Hypothalamus (tissue), 51 donors: ENCODE measurements around the gene ARHGAP19.

Source experiments
- DNase-seq, 51 donors: peaks; one replicate each; lab custom pipeline; 2025; lab: John Stamatoyannopoulos, UW

ARHGAP19 gene

DNA sequence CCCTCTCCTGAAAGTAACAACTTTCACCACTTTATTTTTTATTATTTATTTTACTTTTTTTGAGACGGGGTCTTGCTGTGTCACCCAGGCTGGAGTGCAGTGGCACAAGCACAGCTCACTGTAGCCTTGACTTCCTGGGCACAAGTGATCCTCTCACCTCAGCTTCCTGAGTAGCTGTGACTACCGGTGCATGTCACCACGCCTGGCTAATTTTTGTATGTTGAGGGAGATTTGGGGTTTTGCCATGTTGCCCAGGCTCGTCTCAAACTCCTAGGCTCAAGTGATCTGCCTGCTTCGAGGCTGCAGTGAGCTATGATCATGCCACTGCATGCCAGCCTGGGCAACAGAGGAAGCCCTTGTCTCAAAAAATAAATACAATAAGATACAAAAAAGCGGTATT is 91.8 kb downstream of the ARHGAP19 start:
- no peak for DNase-seq

GRCh38 chr10:97199152-97199551 is 93.3 kb downstream of the ARHGAP19 start:
- DNase-seq = no peak

GRCh38 chr10:97197030-97197500 is 95.4 kb downstream of the ARHGAP19 start:
- no peak for DNase-seq

DNA sequence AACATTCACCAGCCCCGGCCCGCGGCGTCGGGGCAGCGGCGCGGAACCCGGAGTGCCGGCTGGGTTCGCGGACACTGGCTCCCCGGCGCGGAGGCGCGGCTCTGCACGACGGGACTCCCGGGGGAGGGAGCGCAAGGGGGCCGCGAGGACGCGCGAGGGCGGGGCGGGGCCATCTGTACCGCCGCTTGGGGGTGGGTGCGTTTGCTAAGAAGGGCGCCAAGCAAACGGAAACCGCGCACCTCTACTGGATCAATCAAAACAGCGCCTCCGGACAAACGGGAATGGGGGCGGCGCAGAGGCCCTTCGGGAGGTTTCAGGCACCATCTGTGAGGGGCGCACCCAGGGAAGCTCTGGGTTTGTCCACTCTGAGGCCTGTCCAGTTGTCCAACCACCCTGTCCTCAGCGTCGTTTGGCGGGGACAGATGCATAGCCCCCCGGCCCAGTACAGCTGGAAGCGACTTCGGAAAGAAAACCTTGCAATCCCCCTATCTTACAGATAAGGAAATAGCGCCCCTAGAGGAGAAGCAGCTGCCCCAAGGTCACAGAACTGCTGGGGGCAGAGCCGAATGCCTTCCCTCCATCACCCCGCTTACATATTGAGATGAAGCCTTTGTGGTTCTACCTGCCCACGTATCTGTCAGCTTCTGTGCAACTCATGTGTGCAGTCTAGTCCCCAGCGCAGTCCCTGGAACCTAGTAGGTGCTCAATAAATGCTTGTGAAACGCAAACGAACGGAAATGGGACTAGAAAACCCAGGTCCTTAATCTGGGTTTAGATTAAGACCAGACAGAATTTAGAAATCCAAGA is 96.0 kb downstream of the ARHGAP19 start:
- DNase-seq = peak in 23 of 51 donors; percentile 11 to 65 (median 33)

- DNase-seq = no peak
Observed at GRCh38 chr10:97195706-97196222, 96.7 kb downstream of the ARHGAP19 start.

DNA sequence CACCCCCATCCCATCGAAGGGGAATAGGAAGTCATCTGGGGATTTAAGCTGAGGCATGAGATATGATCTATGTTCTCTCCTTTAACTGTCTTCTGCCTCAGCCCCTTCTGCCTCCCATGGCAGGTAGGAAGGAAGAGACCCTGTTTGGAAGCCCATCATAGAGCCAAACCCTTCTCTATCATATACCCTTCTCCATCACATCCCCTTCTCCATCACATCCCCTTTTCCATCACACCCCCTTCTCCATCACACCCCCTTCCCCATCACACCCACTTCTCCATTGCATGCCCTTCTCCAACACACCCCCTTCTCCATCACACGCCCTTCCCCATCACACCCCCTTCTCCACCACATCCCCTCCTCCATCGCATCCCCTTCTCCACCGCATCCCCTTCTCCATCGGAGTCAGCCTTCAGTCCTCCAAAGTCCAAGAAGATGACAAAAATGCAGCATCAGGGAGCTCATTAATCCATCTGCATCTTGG is 99.4 kb downstream of the ARHGAP19 start:
- no peak for DNase-seq

GRCh38 chr10:97190450-97190849 is 102.0 kb downstream of the ARHGAP19 start:
- peak in 11 of 51 donors; percentile 11 to 42 (median 21) for DNase-seq

- peak in 28 of 51 donors; percentile 12 to 78 (median 60) for DNase-seq
Observed at GRCh38 chr10:97188261-97188711, 104.2 kb downstream of the ARHGAP19 start.

DNA sequence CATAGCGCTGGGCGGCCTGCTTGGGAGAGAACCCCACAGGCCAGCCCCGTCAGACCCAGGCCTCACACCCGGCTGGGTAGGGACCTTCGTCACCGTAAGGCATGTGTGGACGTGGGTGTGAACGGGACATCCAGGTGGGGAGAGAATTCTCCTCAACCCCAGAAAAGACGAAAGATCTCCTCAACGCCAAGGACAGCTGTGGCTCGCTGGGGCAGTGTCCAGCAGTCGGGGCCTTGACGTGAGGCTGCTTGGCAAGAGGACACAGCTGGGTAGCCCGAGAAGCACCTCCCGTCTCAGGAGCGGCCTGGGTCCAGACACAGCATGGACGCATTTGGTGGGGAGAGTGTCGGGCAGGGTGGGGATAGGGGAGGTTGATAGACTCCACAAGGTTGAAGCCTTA is 105.5 kb downstream of the ARHGAP19 start:
- no peak for DNase-seq

DNA sequence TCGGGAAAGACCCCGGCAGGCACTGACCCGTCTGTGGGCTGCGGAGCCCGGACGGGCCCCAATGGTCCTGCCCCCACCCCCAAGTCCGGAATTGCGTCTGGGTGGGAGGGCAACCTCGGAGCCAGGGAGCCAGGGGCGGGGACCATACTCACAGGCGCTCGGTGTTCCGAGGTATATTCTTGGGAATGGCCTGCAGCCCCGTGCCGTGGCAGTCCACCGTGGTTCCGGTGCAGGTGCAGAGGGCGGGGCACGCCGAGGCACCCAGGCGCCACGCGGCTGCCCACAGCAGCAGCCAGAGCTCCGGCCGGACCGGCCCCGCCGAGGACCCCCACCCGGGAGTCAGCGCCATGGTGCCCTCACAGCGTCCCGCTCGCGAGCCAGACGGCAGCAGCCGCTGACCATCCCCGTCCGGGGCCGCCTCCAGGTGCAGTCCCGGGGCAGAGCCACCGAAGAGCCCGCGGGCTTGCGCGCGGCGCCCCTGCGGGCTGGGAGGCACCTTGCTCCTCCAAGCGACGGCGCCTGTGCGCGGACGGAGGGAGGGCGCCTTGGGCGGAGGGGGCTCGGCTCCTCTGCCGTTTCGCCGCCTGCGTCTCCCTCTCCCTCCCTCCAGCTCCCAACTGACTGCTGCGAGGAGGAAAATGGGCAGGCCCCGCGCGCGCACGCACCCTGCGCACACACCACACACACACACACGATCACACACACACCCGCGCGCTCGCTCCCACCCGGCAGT is 106.9 kb downstream of the ARHGAP19 start, which contains the start of gene SLIT1:
Gene SLIT1, minus strand, starts transcription at position 634 of the 733 bp plus-strand sequence. Its CDS starts 285 bp downstream, at position 349.
- DNase-seq = peak in 11 of 51 donors; percentile 21 to 64 (median 35)

DNA sequence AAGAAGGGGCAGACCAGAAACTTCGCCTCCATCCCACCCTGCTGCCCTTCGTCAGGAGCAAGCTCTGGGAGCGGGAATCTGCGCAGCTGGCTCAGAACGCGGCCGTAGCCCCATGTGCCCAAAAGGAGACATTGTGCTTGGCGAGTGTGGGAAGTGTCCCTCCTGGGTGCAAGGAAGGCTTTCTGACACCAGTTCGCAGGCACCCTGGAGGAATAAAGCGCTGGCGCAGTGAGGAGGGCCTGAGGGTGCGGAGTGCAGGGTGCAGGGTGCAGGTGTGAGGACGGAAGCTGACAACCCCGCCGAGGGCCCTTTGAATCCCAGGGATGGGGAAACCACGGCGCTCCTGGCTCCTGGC is 107.5 kb downstream of the ARHGAP19 start:
- no peak for DNase-seq

- no peak for DNase-seq
Observed at GRCh38 chr10:97183314-97183713, 109.1 kb downstream of the ARHGAP19 start.

GRCh38 chr10:97182288-97182990 is 110.0 kb downstream of the ARHGAP19 start:
- peak in 16 of 51 donors; percentile 17 to 56 (median 32) for DNase-seq

- no peak for DNase-seq
Observed at GRCh38 chr10:97180986-97181385, 111.5 kb downstream of the ARHGAP19 start.

DNA sequence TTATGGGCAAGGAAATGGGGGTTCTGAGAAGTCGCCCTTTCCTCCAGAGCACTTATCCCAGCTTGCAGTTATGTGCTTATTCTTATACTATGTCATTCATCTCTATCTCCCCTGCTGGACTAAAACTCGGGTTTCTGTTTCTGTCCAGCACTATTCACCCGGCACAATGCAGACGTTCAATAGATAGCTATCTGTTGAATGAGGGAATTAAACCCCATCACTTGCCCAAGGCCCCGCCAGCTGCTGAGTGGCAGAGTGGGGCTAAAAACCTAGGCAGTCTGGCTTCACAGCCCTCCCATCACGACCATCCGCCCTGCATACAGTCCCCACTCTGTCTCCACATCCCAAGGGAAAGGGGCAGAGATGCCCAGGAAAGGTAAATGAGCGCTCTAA is 112.1 kb downstream of the ARHGAP19 start:
- DNase-seq = no peak

DNA sequence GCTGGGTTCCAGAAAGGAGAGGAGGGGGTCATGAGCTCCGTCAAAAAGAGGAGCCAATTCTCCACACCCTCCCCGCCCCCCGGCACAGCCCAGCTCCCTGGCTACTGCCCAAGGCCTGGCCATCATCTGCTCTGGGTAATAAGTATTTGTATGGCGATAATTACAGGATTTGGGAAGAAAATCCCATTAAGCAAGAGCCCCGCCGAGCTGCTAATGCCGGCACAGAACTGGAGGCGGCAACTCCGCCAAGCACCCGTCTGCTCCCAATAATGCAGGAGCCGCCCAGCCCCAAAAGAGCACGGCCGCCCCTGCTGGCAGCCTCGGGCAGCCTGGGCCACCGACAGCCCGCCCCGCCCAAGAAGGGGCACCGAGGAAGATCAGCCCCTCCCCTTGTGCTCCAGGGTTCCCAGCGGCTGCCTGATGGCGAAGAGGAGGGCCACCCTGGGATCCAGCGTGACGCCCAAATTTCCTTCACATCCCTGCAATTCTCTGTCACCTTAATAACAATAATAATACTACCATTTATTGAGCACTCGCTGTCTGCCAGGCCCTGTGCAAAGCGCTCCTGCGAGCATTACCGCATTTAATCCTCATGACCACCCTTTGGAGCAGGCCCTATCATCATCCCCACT is 112.6 kb downstream of the ARHGAP19 start:
- DNase-seq = peak in 26 of 51 donors; percentile 9 to 70 (median 42)

GRCh38 chr10:97179311-97179710 is 113.1 kb downstream of the ARHGAP19 start:
- no peak for DNase-seq

DNA sequence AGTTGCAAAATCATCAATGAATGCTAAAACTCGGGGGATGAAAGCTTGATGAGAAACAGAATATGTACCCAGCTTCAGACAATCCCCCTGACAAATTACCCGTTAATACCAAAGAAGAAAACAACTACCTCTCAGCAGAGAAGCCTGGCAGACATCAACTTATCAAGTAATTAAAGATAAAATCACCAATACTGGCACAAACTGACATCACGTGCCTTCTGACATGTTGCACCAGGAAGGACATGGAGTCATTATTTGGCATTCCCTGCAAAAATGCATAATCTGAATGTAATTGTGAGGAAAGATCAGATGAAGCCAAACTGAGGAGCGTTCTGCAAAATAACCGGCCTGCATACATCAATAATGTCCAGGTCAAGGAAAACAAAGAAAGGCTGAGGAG is 114.4 kb downstream of the ARHGAP19 start:
- no peak for DNase-seq

DNA sequence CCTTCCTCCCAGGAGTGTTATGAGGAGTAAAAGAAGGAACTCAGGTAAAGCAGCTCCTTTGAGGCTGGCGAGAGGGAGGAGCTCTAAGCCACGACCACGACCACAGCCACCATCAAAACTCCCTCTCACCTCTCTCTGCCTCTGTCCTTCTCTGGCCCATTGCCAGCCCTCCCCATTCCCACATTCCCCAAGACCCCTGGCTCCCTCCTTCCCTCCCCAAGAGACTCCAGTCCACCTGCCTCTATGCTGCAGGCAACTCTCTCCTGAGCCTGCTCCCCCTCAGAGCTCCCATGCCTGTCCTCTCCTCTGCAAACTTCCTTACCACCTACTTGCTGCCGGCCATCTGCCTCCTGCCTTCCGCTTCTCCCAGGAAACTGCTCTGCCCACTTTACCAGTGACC is 116.2 kb downstream of the ARHGAP19 start:
- DNase-seq = no peak

- DNase-seq = no peak
Observed at GRCh38 chr10:97175586-97175985, 116.9 kb downstream of the ARHGAP19 start.
